Measurements from ENCODE around the gene CRACDL. TPM values are rescaled to one million over a fixed set of nuclear protein-coding genes. Genes with fewer than 3 reads are reported as not detected.

The CRACDL gene
- total RNA-seq, 2 experiments from 2014 or later, result 0.59 TPM; not detected in 1

GRCh38 chr2:98793275-98793674 lies 142.8 kb downstream of the CRACDL start:
- ChIA-PET POLR2A (no interaction called here), CTCF (no interaction called here)
- Mint-ChIP-seq H3K27me3 (no peaks in the 10 kb centered on the region), H3K4me1 (no peaks in the 10 kb centered on the region), H3K36me3 (ENCODE audit: low read depth) (no peaks in the 10 kb centered on the region), H3K27ac (no peak overlapping the region), H3K4me3 (no peak overlapping the region), H3K9me3 (ENCODE audit: low read depth) (no peaks in the 10 kb centered on the region)
- DNase-seq (no peak), ATAC-seq (no peak)
- intact Hi-C loops (cut with DNase I, micrococcal nuclease), result no loop called here

GRCh38 chr2:98790221-98790620 lies 145.8 kb downstream of the CRACDL start:
- CTCF ChIA-PET, result interaction anchor here (0.6 kb wide), 1 partner anchor 147 kb away, joined by 3 read pairs; no protein-coding TSS in a partner anchor
- ATAC-seq, result no peak

GRCh38 chr2:98787700-98788099 lies 148.3 kb downstream of the CRACDL start:
- ATAC-seq (no peak), DNase-seq (no peak)
- CTCF ChIA-PET, result interaction anchor here (0.8 to 1.1 kb wide), 3 partner anchors 9 to 40 kb away, joined by 3 to 4 read pairs (median 3); no protein-coding TSS in a partner anchor
- Mint-ChIP-seq H3K4me1 (no peaks in the 10 kb centered on the region), H3K27ac (no peak overlapping the region), H3K27me3 (no peaks in the 10 kb centered on the region), H3K4me3 (no peak overlapping the region), H3K9me3 (ENCODE audit: low read depth) (no peaks in the 10 kb centered on the region), H3K36me3 (ENCODE audit: low read depth) (no peaks in the 10 kb centered on the region)
- intact Hi-C loops (cut with DNase I, micrococcal nuclease), result no loop called here
- POLR2A ChIA-PET, result interaction anchor here (0.7 kb wide), 1 partner anchor 8 kb away, joined by 4 read pairs; no protein-coding TSS in a partner anchor

More at GRCh38 chr2:98790221-98790620, 145.8 kb downstream of the CRACDL start:
- no peaks in the 10 kb centered on the region for H3K36me3 Mint-ChIP-seq (ENCODE audit: low read depth)
- no peaks in the 10 kb centered on the region for H3K27me3 Mint-ChIP-seq
- POLR2A ChIA-PET, result no interaction called here
- intact Hi-C loops (cut with DNase I, micrococcal nuclease), result no loop called here
- no peak overlapping the region for H3K27ac Mint-ChIP-seq
- no peaks in the 10 kb centered on the region for H3K4me1 Mint-ChIP-seq
- no peaks in the 10 kb centered on the region for H3K9me3 Mint-ChIP-seq (ENCODE audit: low read depth)
- no peak overlapping the region for H3K4me3 Mint-ChIP-seq
- no peak for DNase-seq

GRCh38 chr2:98786179-98786578 lies 149.8 kb downstream of the CRACDL start:
- Mint-ChIP-seq H3K4me1 (no peaks in the 10 kb centered on the region), H3K36me3 (ENCODE audit: low read depth) (no peaks in the 10 kb centered on the region), H3K4me3 (no peak overlapping the region), H3K27ac (no peak overlapping the region), H3K9me3 (ENCODE audit: low read depth) (peaks cover 9% of the 10 kb centered on the region), H3K27me3 (no peaks in the 10 kb centered on the region)
- ChIA-PET POLR2A (no interaction called here), CTCF (interaction anchor here (1.0 kb wide), 1 partner anchor 12 kb away, joined by 3 read pairs; no protein-coding TSS in a partner anchor)
- ATAC-seq (no peak), DNase-seq (no peak)
- intact Hi-C loops (cut with DNase I, micrococcal nuclease), result no loop called here

- Mint-ChIP-seq H3K27me3 (no peaks in the 10 kb centered on the region), H3K9me3 (ENCODE audit: low read depth) (peaks cover 9% of the 10 kb centered on the region), H3K4me1 (no peaks in the 10 kb centered on the region), H3K4me3 (no peak overlapping the region), H3K36me3 (ENCODE audit: low read depth) (no peaks in the 10 kb centered on the region), H3K27ac (no peak overlapping the region)
- ChIA-PET CTCF (no interaction called here), POLR2A (interaction anchor here (0.7 kb wide), 1 partner anchor 47 kb away, joined by 4 read pairs; no protein-coding TSS in a partner anchor)
- intact Hi-C loops (cut with DNase I, micrococcal nuclease), result no loop called here
- DNase-seq (no peak), ATAC-seq (no peak)
Measured at GRCh38 chr2:98782570-98782969, 153.5 kb downstream of the CRACDL start.

GRCh38 chr2:98781822-98782221 lies 154.2 kb downstream of the CRACDL start:
- ATAC-seq, result no peak
- CTCF ChIA-PET, result interaction anchor here (1.3 kb wide), 1 partner anchor 23 kb away, joined by 4 read pairs; no protein-coding TSS in a partner anchor
- H3K27me3 Mint-ChIP-seq, result no peaks in the 10 kb centered on the region
- no peak overlapping the region for H3K27ac Mint-ChIP-seq
- intact Hi-C loops (cut with DNase I, micrococcal nuclease), result no loop called here
- peaks cover 9% of the 10 kb centered on the region for H3K9me3 Mint-ChIP-seq (ENCODE audit: low read depth)
- POLR2A ChIA-PET, result interaction anchor here (0.7 kb wide), 1 partner anchor 10 kb away, joined by 3 read pairs; no protein-coding TSS in a partner anchor
- no peaks in the 10 kb centered on the region for H3K4me1 Mint-ChIP-seq
- no peak overlapping the region for H3K4me3 Mint-ChIP-seq
- DNase-seq, result no peak
- no peaks in the 10 kb centered on the region for H3K36me3 Mint-ChIP-seq (ENCODE audit: low read depth)

GRCh38 chr2:98778741-98779483 lies 157.1 kb downstream of the CRACDL start:
- H3K27ac Mint-ChIP-seq, result no peak overlapping the region
- CTCF ChIA-PET, result no interaction called here
- POLR2A ChIA-PET, result no interaction called here
- no peaks in the 10 kb centered on the region for H3K27me3 Mint-ChIP-seq
- no peak overlapping the region for H3K4me3 Mint-ChIP-seq
- H3K36me3 Mint-ChIP-seq (ENCODE audit: low read depth), result no peaks in the 10 kb centered on the region
- DNase-seq (no peak), ATAC-seq (no peak)
- peaks cover 9% of the 10 kb centered on the region for H3K9me3 Mint-ChIP-seq (ENCODE audit: low read depth)
- intact Hi-C loops (cut with DNase I, micrococcal nuclease), result no loop called here
- H3K4me1 Mint-ChIP-seq, result peaks cover 5% of the 10 kb centered on the region

GRCh38 chr2:98778151-98778550 lies 157.9 kb downstream of the CRACDL start:
- no peak overlapping the region for H3K27ac Mint-ChIP-seq
- no peaks in the 10 kb centered on the region for H3K27me3 Mint-ChIP-seq
- ChIA-PET CTCF (interaction anchor here (1.0 to 1.3 kb wide), 2 partner anchors 9 to 54 kb away, joined by 3 to 4 read pairs; no protein-coding TSS in a partner anchor), POLR2A (no interaction called here)
- H3K4me3 Mint-ChIP-seq, result no peak overlapping the region
- DNase-seq (no peak), ATAC-seq (no peak)
- peaks cover 13% of the 10 kb centered on the region for H3K4me1 Mint-ChIP-seq
- peaks cover 9% of the 10 kb centered on the region for H3K9me3 Mint-ChIP-seq (ENCODE audit: low read depth)
- intact Hi-C loops (cut with DNase I, micrococcal nuclease), result no loop called here
- H3K36me3 Mint-ChIP-seq (ENCODE audit: low read depth), result no peaks in the 10 kb centered on the region

GRCh38 chr2:98777710-98778109 lies 158.3 kb downstream of the CRACDL start:
- intact Hi-C loops (cut with DNase I, micrococcal nuclease), result no loop called here

GRCh38 chr2:98777076-98777475 lies 158.9 kb downstream of the CRACDL start:
- CTCF ChIA-PET, result interaction anchor here (1.0 to 1.3 kb wide), 2 partner anchors 10 to 55 kb away, joined by 3 to 4 read pairs; no protein-coding TSS in a partner anchor
- no peaks in the 10 kb centered on the region for H3K36me3 Mint-ChIP-seq (ENCODE audit: low read depth)
- intact Hi-C loops (cut with DNase I, micrococcal nuclease), result no loop called here
- no peak for DNase-seq
- H3K9me3 Mint-ChIP-seq (ENCODE audit: low read depth), result peaks cover 5% of the 10 kb centered on the region
- no peak overlapping the region for H3K4me3 Mint-ChIP-seq
- peaks cover 23% of the 10 kb centered on the region for H3K4me1 Mint-ChIP-seq
- H3K27ac Mint-ChIP-seq, result no peak overlapping the region
- POLR2A ChIA-PET, result no interaction called here
- ATAC-seq, result no peak
- H3K27me3 Mint-ChIP-seq, result no peaks in the 10 kb centered on the region

More at GRCh38 chr2:98777710-98778109, 158.3 kb downstream of the CRACDL start:
- Mint-ChIP-seq H3K27me3 (no peaks in the 10 kb centered on the region), H3K9me3 (ENCODE audit: low read depth) (peaks cover 9% of the 10 kb centered on the region), H3K4me3 (no peak overlapping the region), H3K4me1 (peaks cover 17% of the 10 kb centered on the region), H3K36me3 (ENCODE audit: low read depth) (no peaks in the 10 kb centered on the region), H3K27ac (no peak overlapping the region)
- POLR2A ChIA-PET, result no interaction called here
- DNase-seq, result no peak
- CTCF ChIA-PET, result interaction anchor here (0.7 to 1.3 kb wide), 3 partner anchors 10 to 600 kb away, joined by 3 to 4 read pairs (median 3); no protein-coding TSS in a partner anchor
- ATAC-seq, result no peak

- Mint-ChIP-seq H3K4me1 (peaks cover 33% of the 10 kb centered on the region), H3K27ac (no peak overlapping the region), H3K36me3 (ENCODE audit: low read depth) (no peaks in the 10 kb centered on the region), H3K9me3 (ENCODE audit: low read depth) (no peaks in the 10 kb centered on the region), H3K4me3 (no peak overlapping the region), H3K27me3 (no peaks in the 10 kb centered on the region)
- DNase-seq (no peak), ATAC-seq (no peak)
- intact Hi-C loops (cut with DNase I, micrococcal nuclease), result no loop called here
- CTCF ChIA-PET, result interaction anchor here (0.8 to 1.5 kb wide), 2 partner anchors 35 to 46 kb away, joined by 3 read pairs; no protein-coding TSS in a partner anchor
- POLR2A ChIA-PET, result interaction anchor here (0.6 kb wide), 1 partner anchor 137 kb away, joined by 5 read pairs; no protein-coding TSS in a partner anchor
Measured at GRCh38 chr2:98776136-98776535, 159.9 kb downstream of the CRACDL start.

Data from activated CD4-positive, alpha-beta T cell treated with anti-CD3 and anti-CD28 coated beads for 36 hours (primary cell).